WTC11 (cell line): Measurements from ENCODE around the gene DNAH5. TPM values are rescaled to one million over a fixed set of nuclear protein-coding genes. Genes with fewer than 3 reads are reported as not detected.

ENCODE experiments used
- ATAC-seq: fragments of 200-7000 bp; cut with Tn5 transposase; 2 replicates; pipeline ENCODE4 v1.10.0; 2021; ENCODE audit warnings: mild to moderate bottlenecking, moderate library complexity
- CTCF ChIA-PET: fragments of 300-600 bp; sonication (Branson Sonifier 250); formaldehyde crosslinking; loops from one replicate; lab custom pipeline; 2021; ENCODE audit warnings: antibody characterized with exemption; lab: Charles Lee
- POLR2A ChIA-PET: fragments of 350-600 bp; sonication (Branson Sonifier 250); formaldehyde crosslinking; loops from one replicate; lab custom pipeline; 2021; ENCODE audit warnings: antibody characterized with exemption; lab: Charles Lee
- DNase-seq: peaks from one replicate; pipeline ENCODE4 v3.0.0; 2021; ENCODE audit warnings: low spot score
- H3K27ac Mint-ChIP-seq: 2 replicates; pipeline ENCODE4 v1.8.0; 2021; ENCODE audit warnings: mixed read lengths
- H3K27me3 Mint-ChIP-seq: 2 replicates; pipeline ENCODE4 v1.8.0; 2021; ENCODE audit warnings: low read depth, mild to moderate bottlenecking, moderate library complexity, mixed read lengths
- H3K36me3 Mint-ChIP-seq: 2 replicates; pipeline ENCODE4 v1.8.0; 2021; ENCODE audit warnings: mixed read lengths
- H3K4me1 Mint-ChIP-seq: 2 replicates; pipeline ENCODE4 v1.8.0; 2022; ENCODE audit warnings: mixed read lengths
- H3K4me3 Mint-ChIP-seq: 2 replicates; pipeline ENCODE4 v1.8.0; 2021; ENCODE audit warnings: mild to moderate bottlenecking, moderate library complexity, mixed read lengths
- H3K9me3 Mint-ChIP-seq: 2 replicates; pipeline ENCODE4 v1.8.0; 2021; ENCODE audit warnings: mixed read lengths
- AFF4 ChIP-seq: sonication (generic); formaldehyde crosslinking; IDR thresholded peaks from 2 replicates; pipeline ENCODE4 v1.8.1; 2023; ENCODE audit warnings: mild to moderate bottlenecking, missing genetic modification reagents, borderline replicate concordance
- E2F5 ChIP-seq: sonication (generic); formaldehyde crosslinking; IDR thresholded peaks from 2 replicates; pipeline ENCODE4 v1.8.1; 2022; ENCODE audit warnings: mild to moderate bottlenecking, moderate library complexity, missing genetic modification reagents
- ELF4 ChIP-seq: sonication (generic); formaldehyde crosslinking; IDR thresholded peaks from 2 replicates; pipeline ENCODE4 v1.8.1; 2022; ENCODE audit warnings: low read depth, mild to moderate bottlenecking, moderate library complexity, missing genetic modification reagents
- FOXP1 ChIP-seq: sonication (generic); formaldehyde crosslinking; IDR thresholded peaks from 2 replicates; pipeline ENCODE4 v1.8.0; 2022; ENCODE audit warnings: missing genetic modification reagents, mild to moderate bottlenecking, moderate library complexity, borderline replicate concordance
- GTF2I ChIP-seq: fragments of 250-450 bp; sonication (Bioruptor Pico); conservative IDR thresholded peaks from 2 replicates; pipeline ENCODE4 v1.4.0; 2021; ENCODE audit warnings: mild to moderate bottlenecking
- HMGA2 ChIP-seq: fragments of 250-450 bp; sonication (Bioruptor Pico); IDR thresholded peaks from 2 replicates; pipeline ENCODE4 v1.4.0; 2021; ENCODE audit warnings: mild to moderate bottlenecking, moderate library complexity
- KAT7 ChIP-seq: sonication (generic); formaldehyde crosslinking; IDR thresholded peaks from 2 replicates; pipeline ENCODE4 v1.8.1; 2023; ENCODE audit warnings: missing genetic modification reagents, mild to moderate bottlenecking, borderline replicate concordance
- MXD4 ChIP-seq: fragments of 250-450 bp; sonication (Bioruptor Pico); IDR thresholded peaks from 2 replicates; pipeline ENCODE4 v1.8.0; 2021; ENCODE audit warnings: mild to moderate bottlenecking, moderate library complexity, borderline replicate concordance
- MYBL2 ChIP-seq: sonication (generic); formaldehyde crosslinking; IDR thresholded peaks from 2 replicates; pipeline ENCODE4 v1.8.1; 2023; ENCODE audit warnings: mild to moderate bottlenecking, moderate library complexity, missing genetic modification reagents
- NFATC4 ChIP-seq: fragments of 250-450 bp; sonication (Bioruptor Pico); IDR thresholded peaks from 2 replicates; pipeline ENCODE4 v1.9.0; 2021; ENCODE audit warnings: mild to moderate bottlenecking
- NR1H2 ChIP-seq: sonication (generic); formaldehyde crosslinking; IDR thresholded peaks from 2 replicates; pipeline ENCODE4 v1.9.0; 2021; ENCODE audit warnings: mild to moderate bottlenecking, moderate library complexity, missing genetic modification reagents
- ZBTB21 ChIP-seq: sonication (generic); formaldehyde crosslinking; IDR thresholded peaks from 2 replicates; pipeline ENCODE4 v1.8.1; 2023; ENCODE audit warnings: mild to moderate bottlenecking, missing genetic modification reagents, borderline replicate concordance
- ZBTB43 ChIP-seq: sonication (generic); formaldehyde crosslinking; IDR thresholded peaks from 2 replicates; pipeline ENCODE4 v1.8.1; 2023; ENCODE audit warnings: mild to moderate bottlenecking, missing genetic modification reagents
- ZNF138 ChIP-seq: sonication (generic); formaldehyde crosslinking; conservative IDR thresholded peaks from 2 replicates; pipeline ENCODE4 v1.8.1; 2022; ENCODE audit warnings: mild to moderate bottlenecking, moderate library complexity, missing genetic modification reagents
- ZNF532 ChIP-seq: fragments of 250-450 bp; sonication (Bioruptor Pico); IDR thresholded peaks from 2 replicates; pipeline ENCODE4 v1.9.0; 2021; ENCODE audit warnings: mild to moderate bottlenecking, borderline replicate concordance
- total RNA-seq: library from RNA; stranded (reverse); gene quantifications from 3 replicates; pipeline ENCODE4 v1.2.3, GENCODE V29; 2021
- TF ChIP-seq, protein P1 (sequence below): fragments of 250-450 bp; sonication (Bioruptor Pico); IDR thresholded peaks from 2 replicates; pipeline ENCODE4 v1.8.0; 2021; ENCODE audit warnings: mild to moderate bottlenecking
- TF ChIP-seq, protein P2 (sequence below): sonication (generic); formaldehyde crosslinking; IDR thresholded peaks from 2 replicates; pipeline ENCODE4 v1.8.1; 2022; ENCODE audit warnings: missing genetic modification reagents, borderline replicate concordance
- TF ChIP-seq, protein P3 (sequence below): sonication (generic); formaldehyde crosslinking; IDR thresholded peaks from 2 replicates; pipeline ENCODE4 v1.8.0; 2022; ENCODE audit warnings: missing genetic modification reagents

The DNAH5 gene
- total RNA-seq, 1 experiment from 2014 or later = 0.35 TPM

DNA sequence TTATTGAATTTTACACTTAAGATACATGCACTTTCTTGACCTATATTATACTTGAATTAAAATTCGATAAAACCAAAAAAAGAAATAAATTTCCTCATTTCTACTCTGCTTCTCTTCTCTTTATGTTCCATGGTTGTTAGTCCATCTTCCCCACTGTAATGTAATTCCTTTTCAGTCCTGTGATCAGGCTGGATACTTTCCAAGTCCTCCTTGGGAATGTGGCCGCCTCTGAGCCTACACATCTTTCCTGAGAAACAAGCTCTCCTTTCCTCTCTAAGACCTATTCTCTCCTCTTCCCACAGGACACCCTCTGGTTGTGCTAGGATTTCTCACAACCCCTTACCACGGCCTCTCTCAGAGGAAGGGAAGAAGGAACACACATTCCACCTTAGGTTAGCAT lies 285.1 kb downstream of the DNAH5 start:
- no peak for TF ChIP-seq ZNF532
- no peak for TF ChIP-seq NFATC4 (CRISPR knock-in tag)
- TF ChIP-seq, protein P1, sequence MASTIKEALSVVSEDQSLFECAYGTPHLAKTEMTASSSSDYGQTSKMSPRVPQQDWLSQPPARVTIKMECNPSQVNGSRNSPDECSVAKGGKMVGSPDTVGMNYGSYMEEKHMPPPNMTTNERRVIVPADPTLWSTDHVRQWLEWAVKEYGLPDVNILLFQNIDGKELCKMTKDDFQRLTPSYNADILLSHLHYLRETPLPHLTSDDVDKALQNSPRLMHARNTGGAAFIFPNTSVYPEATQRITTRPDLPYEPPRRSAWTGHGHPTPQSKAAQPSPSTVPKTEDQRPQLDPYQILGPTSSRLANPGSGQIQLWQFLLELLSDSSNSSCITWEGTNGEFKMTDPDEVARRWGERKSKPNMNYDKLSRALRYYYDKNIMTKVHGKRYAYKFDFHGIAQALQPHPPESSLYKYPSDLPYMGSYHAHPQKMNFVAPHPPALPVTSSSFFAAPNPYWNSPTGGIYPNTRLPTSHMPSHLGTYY (CRISPR knock-in tag) = no peak
- TF ChIP-seq E2F5 = no peak
- no peak for TF ChIP-seq ZBTB43 (CRISPR knock-in tag)
- no peak for TF ChIP-seq KAT7
- TF ChIP-seq HMGA2 (CRISPR knock-in tag) = no peak
- ChIA-PET CTCF (interaction anchor here (0.6 to 1.3 kb wide), 3 partner anchors 72 to 298 kb away, joined by 3 read pairs; no protein-coding TSS in a partner anchor), POLR2A (no interaction called here)
- Mint-ChIP-seq H3K27me3 (no peaks in the 10 kb centered on the region), H3K4me3 (no peak overlapping the region), H3K4me1 (no peaks in the 10 kb centered on the region; the same call in 1 of the 2 replicates), H3K27ac (no peak overlapping the region), H3K36me3 (no peaks in the 10 kb centered on the region), H3K9me3 (peaks cover 7% of the 10 kb centered on the region)
- no peak for DNase-seq
- no peak; the same call in 1 of the 2 replicates for ATAC-seq

DNA sequence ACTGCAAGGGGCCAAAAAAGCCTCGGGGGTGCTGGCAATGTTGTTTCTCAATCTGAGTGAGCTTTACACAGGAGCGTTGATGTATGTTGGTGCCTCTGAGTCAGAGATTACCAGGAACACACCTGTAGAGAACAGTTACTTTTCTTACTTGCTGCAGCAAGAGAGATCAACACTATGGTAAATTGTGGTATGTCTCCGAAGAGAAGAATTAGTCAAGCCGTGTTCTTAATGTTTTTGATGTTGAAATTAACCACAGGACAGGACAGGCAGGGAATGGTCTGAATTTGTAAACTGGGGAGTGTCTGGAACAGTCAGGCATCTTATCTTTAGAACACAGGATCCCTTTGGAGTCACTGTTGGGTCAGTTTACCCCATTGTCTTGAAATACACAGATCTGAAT lies 285.7 kb downstream of the DNAH5 start:
- POLR2A ChIA-PET = no interaction called here
- Mint-ChIP-seq H3K9me3 (peaks cover 8% of the 10 kb centered on the region), H3K4me3 (no peak overlapping the region), H3K36me3 (no peaks in the 10 kb centered on the region), H3K27ac (no peak overlapping the region), H3K4me1 (no peaks in the 10 kb centered on the region; the same call in 1 of the 2 replicates), H3K27me3 (no peaks in the 10 kb centered on the region)
- CTCF ChIA-PET = interaction anchor here (0.8 kb wide), 1 partner anchor 298 kb away, joined by 3 read pairs; no protein-coding TSS in a partner anchor
- ATAC-seq (no peak), DNase-seq (no peak)
- TF ChIP-seq AFF4 (CRISPR knock-in tag) (no peak), ELF4 (no peak), NR1H2 (CRISPR knock-in tag) (no peak), FOXP1 (no peak), ZNF138 (CRISPR knock-in tag) (no peak), GTF2I (CRISPR knock-in tag) (no peak), MYBL2 (CRISPR knock-in tag) (no peak), MXD4 (CRISPR knock-in tag) (no peak), ZBTB21 (CRISPR knock-in tag) (no peak)
- TF ChIP-seq, protein P2, sequence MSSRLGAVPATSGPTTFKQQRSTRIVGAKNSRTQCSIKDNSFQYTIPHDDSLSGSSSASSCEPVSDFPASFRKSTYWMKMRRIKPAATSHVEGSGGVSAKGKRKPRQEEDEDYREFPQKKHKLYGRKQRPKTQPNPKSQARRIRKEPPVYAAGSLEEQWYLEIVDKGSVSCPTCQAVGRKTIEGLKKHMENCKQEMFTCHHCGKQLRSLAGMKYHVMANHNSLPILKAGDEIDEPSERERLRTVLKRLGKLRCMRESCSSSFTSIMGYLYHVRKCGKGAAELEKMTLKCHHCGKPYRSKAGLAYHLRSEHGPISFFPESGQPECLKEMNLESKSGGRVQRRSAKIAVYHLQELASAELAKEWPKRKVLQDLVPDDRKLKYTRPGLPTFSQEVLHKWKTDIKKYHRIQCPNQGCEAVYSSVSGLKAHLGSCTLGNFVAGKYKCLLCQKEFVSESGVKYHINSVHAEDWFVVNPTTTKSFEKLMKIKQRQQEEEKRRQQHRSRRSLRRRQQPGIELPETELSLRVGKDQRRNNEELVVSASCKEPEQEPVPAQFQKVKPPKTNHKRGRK (CRISPR knock-in tag) = no peak
- TF ChIP-seq, protein P3, sequence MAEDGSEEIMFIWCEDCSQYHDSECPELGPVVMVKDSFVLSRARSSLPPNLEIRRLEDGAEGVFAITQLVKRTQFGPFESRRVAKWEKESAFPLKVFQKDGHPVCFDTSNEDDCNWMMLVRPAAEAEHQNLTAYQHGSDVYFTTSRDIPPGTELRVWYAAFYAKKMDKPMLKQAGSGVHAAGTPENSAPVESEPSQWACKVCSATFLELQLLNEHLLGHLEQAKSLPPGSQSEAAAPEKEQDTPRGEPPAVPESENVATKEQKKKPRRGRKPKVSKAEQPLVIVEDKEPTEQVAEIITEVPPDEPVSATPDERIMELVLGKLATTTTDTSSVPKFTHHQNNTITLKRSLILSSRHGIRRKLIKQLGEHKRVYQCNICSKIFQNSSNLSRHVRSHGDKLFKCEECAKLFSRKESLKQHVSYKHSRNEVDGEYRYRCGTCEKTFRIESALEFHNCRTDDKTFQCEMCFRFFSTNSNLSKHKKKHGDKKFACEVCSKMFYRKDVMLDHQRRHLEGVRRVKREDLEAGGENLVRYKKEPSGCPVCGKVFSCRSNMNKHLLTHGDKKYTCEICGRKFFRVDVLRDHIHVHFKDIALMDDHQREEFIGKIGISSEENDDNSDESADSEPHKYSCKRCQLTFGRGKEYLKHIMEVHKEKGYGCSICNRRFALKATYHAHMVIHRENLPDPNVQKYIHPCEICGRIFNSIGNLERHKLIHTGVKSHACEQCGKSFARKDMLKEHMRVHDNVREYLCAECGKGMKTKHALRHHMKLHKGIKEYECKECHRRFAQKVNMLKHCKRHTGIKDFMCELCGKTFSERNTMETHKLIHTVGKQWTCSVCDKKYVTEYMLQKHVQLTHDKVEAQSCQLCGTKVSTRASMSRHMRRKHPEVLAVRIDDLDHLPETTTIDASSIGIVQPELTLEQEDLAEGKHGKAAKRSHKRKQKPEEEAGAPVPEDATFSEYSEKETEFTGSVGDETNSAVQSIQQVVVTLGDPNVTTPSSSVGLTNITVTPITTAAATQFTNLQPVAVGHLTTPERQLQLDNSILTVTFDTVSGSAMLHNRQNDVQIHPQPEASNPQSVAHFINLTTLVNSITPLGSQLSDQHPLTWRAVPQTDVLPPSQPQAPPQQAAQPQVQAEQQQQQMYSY (CRISPR knock-in tag) = no peak
